Neural cell (in vitro differentiated cells): ENCODE data around the gene ITGB6. TPM values are rescaled to one million over a fixed set of nuclear protein-coding genes. Genes with fewer than 3 reads are reported as not detected.

Source experiments
- H2AFZ ChIP-seq: fragments of 200-600, 300-800 bp; sonication (generic), shearing (Covaris generic); 2 replicates; pipeline ENCODE4 v1.6.0; 2014; ENCODE audit warnings: low read depth, mild to moderate bottlenecking, antibody characterized with exemption, low read length, moderate library complexity
- H3F3A ChIP-seq: fragments of 200-600 bp; shearing (Covaris generic); 2 replicates; pipeline ENCODE4 v1.6.1; 2016; ENCODE audit warnings: mild to moderate bottlenecking, moderate library complexity, mixed read lengths, antibody characterized with exemption, low read length; ENCODE audit not compliant: insufficient read depth, poor library complexity, severe bottlenecking
- H3K27ac ChIP-seq: fragments of 200-600, 300-800 bp; sonication (generic), shearing (Covaris generic); 2 replicates; pipeline ENCODE4 v1.5.1; 2014; ENCODE audit warnings: mild to moderate bottlenecking, low read length, moderate library complexity
- H3K27me3 ChIP-seq: fragments of 300-800, 200-600 bp; sonication (generic), shearing (Covaris generic); 2 replicates; pipeline ENCODE4 v1.6.0; 2014; ENCODE audit warnings: mild to moderate bottlenecking, low read depth, low read length, moderate library complexity; ENCODE audit not compliant: insufficient read depth
- H3K36me3 ChIP-seq: fragments of 300-800, 200-600 bp; sonication (generic), shearing (Covaris generic); 2 replicates; pipeline ENCODE4 v1.5.1; 2014; ENCODE audit warnings: mild to moderate bottlenecking, antibody characterized with exemption, low read length, moderate library complexity; ENCODE audit not compliant: insufficient read depth
- H3K4me2 ChIP-seq: fragments of 300-800, 200-600 bp; sonication (generic), shearing (Covaris generic); 2 replicates; pipeline ENCODE4 v1.6.0; 2014; ENCODE audit warnings: mild to moderate bottlenecking, low read length
- H3K4me3 ChIP-seq: fragments of 300-800, 200-600 bp; sonication (generic), shearing (Covaris generic); 2 replicates; pipeline ENCODE4 v1.5.1; 2014; ENCODE audit warnings: mild to moderate bottlenecking, low read length, moderate library complexity
- H3K79me2 ChIP-seq: fragments of 200-600 bp; shearing (Covaris generic); replicated peaks from 2 replicates; pipeline ENCODE4 v1.6.0; 2014; ENCODE audit warnings: mild to moderate bottlenecking, low read length, moderate library complexity; ENCODE audit not compliant: insufficient read depth
- H3K9ac ChIP-seq: fragments of 300-800, 200-600 bp; sonication (generic), shearing (Covaris generic); 2 replicates; pipeline ENCODE4 v1.6.1; 2016; ENCODE audit warnings: mild to moderate bottlenecking, low read length, mixed read lengths
- H3K9me2 ChIP-seq: fragments of 200-600 bp; shearing (Covaris generic); 2 replicates; pipeline ENCODE4 v1.6.1; 2016; ENCODE audit warnings: mild to moderate bottlenecking, low read length, mixed read lengths; ENCODE audit not compliant: insufficient read depth
- H3K9me3 ChIP-seq: fragments of 200-600, 300-800 bp; sonication (generic), shearing (Covaris generic); 2 replicates; pipeline ENCODE4 v1.6.1; 2016; ENCODE audit warnings: mild to moderate bottlenecking, mixed run types, low read length, moderate library complexity, mixed read lengths
- H4K20me1 ChIP-seq: fragments of 200-600 bp; shearing (Covaris generic); 2 replicates; pipeline ENCODE4 v1.6.1; 2016; ENCODE audit warnings: mild to moderate bottlenecking, mixed run types; ENCODE audit not compliant: insufficient read depth
- CTCF ChIP-seq: fragments of 450-650 bp; IDR thresholded peaks from 2 replicates; pipeline ENCODE4 v1.5.1; 2014; ENCODE audit warnings: antibody characterized with exemption, mild to moderate bottlenecking, moderate library complexity; ENCODE audit not compliant: poor library complexity, severe bottlenecking
- EP300 ChIP-seq: fragments of 450-650 bp; conservative IDR thresholded peaks from 2 replicates; pipeline ENCODE4 v1.6.1; 2014; ENCODE audit warnings: antibody characterized with exemption, mild to moderate bottlenecking, moderate library complexity; ENCODE audit not compliant: poor library complexity, severe bottlenecking
- EZH2 ChIP-seq: fragments of 200-600, 300-800 bp; shearing (Covaris generic), sonication (generic); IDR thresholded peaks from 2 replicates; pipeline ENCODE4 v1.6.1; 2014; ENCODE audit warnings: antibody characterized with exemption, low read length, borderline replicate concordance, mild to moderate bottlenecking; ENCODE audit not compliant: insufficient read depth, poor library complexity, severe bottlenecking
- MXI1 ChIP-seq: fragments of 450-650 bp; conservative IDR thresholded peaks from 2 replicates; pipeline ENCODE4 v1.6.1; 2014; ENCODE audit warnings: antibody characterized with exemption, mild to moderate bottlenecking; ENCODE audit not compliant: poor library complexity, severe bottlenecking
- POLR2AphosphoS5 ChIP-seq: IDR thresholded peaks from 2 replicates; pipeline ENCODE4 v1.6.1; 2012
- RAD21 ChIP-seq: fragments of 450-650 bp; conservative IDR thresholded peaks from 2 replicates; pipeline ENCODE4 v1.6.1; 2014; ENCODE audit warnings: antibody characterized with exemption, mild to moderate bottlenecking, moderate library complexity
- SMC3 ChIP-seq: fragments of 450-650 bp; conservative IDR thresholded peaks from 2 replicates; pipeline ENCODE4 v1.6.1; 2014; ENCODE audit warnings: antibody characterized with exemption, mild to moderate bottlenecking, moderate library complexity; ENCODE audit not compliant: poor library complexity
- TAF1 ChIP-seq: IDR thresholded peaks from 2 replicates; pipeline ENCODE4 v1.6.1; 2012; ENCODE audit warnings: low read depth
- polyA plus RNA-seq: library from polyadenylated mRNA; depleted of rRNA; stranded (reverse); fragments of >200 nt; gene quantifications from 2 replicates; pipeline ENCODE4 v1.2.3, GENCODE V29; 2014
- TF ChIP-seq, protein P1 (sequence below): IDR thresholded peaks from 2 replicates; pipeline ENCODE4 v1.6.1; 2012; ENCODE audit warnings: borderline replicate concordance

The ITGB6 gene
- polyA plus RNA-seq, 1 donor from 2014 or later: 8.3 TPM

DNA sequence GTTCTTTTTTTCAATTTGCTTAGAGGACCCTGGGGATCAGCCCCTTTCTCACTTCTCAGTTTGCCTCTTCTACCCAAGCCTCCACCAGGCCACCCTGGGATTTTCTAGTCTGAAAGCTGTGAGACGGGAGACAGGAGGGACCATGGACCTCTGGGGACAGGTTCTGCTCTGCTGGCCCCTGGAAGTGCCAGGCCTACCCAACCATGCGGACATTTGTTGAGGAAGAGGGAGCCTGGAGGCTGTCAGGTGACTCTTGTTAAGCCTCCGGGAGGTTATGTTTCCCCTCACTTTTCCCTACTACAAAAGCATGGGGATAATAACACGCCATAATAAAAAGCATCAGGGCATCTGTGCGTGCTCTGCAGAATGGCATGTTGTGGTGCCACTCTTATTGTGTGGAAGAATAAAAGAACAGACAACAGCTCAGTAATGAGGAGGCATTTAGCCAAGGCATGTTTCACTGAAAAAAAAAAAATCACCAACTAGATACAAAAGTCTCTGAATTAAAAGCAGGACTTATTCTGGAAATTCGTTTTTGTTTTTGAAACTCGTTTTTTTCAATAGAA, 89.3 kb downstream of the ITGB6 start:
- no peak overlapping the region for H2AFZ ChIP-seq
- no peaks in the 10 kb centered on the region for H3K9me3 ChIP-seq

GRCh38 chr2:160109939-160110673, 90.0 kb downstream of the ITGB6 start:
- Histone ChIP-seq H3K9ac (no peak overlapping the region), H3F3A (no peaks in the 10 kb centered on the region), H3K79me2 (no peaks in the 10 kb centered on the region), H3K27ac (no peak overlapping the region), H3K9me2 (no peaks in the 10 kb centered on the region), H3K27me3 (no peaks in the 10 kb centered on the region), H3K4me3 (no peak overlapping the region), H4K20me1 (no peaks in the 10 kb centered on the region), H3K36me3 (no peaks in the 10 kb centered on the region), H3K9me3 (no peaks in the 10 kb centered on the region), H3K4me2 (no peak overlapping the region), H2AFZ (no peak overlapping the region)
- TF ChIP-seq POLR2AphosphoS5: no peak
- peak; percentile 59 for TF ChIP-seq SMC3
- TF ChIP-seq RAD21: peak; percentile 68
- peak; percentile 59 for TF ChIP-seq CTCF
- no peak for TF ChIP-seq TAF1

More for the DNA sequence above, 89.3 kb downstream of the ITGB6 start:
- Histone ChIP-seq H3K27ac (no peak overlapping the region), H3K9me2 (no peaks in the 10 kb centered on the region), H3K4me3 (no peak overlapping the region), H3K4me2 (no peak overlapping the region), H3K36me3 (no peaks in the 10 kb centered on the region), H3F3A (no peaks in the 10 kb centered on the region), H3K79me2 (no peaks in the 10 kb centered on the region), H4K20me1 (no peaks in the 10 kb centered on the region), H3K9ac (no peak overlapping the region), H3K27me3 (no peaks in the 10 kb centered on the region)
- TF ChIP-seq CTCF (no peak), EP300 (no peak), SMC3 (no peak), RAD21 (no peak), MXI1 (no peak), TAF1 (no peak)

GRCh38 chr2:160109243-160109642, 90.8 kb downstream of the ITGB6 start:
- no peaks in the 10 kb centered on the region for H3K79me2 ChIP-seq

More at GRCh38 chr2:160109243-160109642, 90.8 kb downstream of the ITGB6 start:
- Histone ChIP-seq H2AFZ (no peak overlapping the region), H3K9ac (no peak overlapping the region), H3K36me3 (no peaks in the 10 kb centered on the region), H3K9me2 (no peaks in the 10 kb centered on the region), H3K9me3 (no peaks in the 10 kb centered on the region), H3K4me2 (no peak overlapping the region), H3K27me3 (no peaks in the 10 kb centered on the region), H3F3A (no peaks in the 10 kb centered on the region), H4K20me1 (no peaks in the 10 kb centered on the region), H3K4me3 (no peak overlapping the region), H3K27ac (peak overlapping the region; percentile 2)
- TF ChIP-seq EZH2: no peak
- TF ChIP-seq POLR2AphosphoS5: no peak
- no peak for TF ChIP-seq SMC3
- TF ChIP-seq CTCF: no peak
- no peak for TF ChIP-seq MXI1
- no peak for TF ChIP-seq EP300
- TF ChIP-seq TAF1: no peak
- TF ChIP-seq, protein P1, sequence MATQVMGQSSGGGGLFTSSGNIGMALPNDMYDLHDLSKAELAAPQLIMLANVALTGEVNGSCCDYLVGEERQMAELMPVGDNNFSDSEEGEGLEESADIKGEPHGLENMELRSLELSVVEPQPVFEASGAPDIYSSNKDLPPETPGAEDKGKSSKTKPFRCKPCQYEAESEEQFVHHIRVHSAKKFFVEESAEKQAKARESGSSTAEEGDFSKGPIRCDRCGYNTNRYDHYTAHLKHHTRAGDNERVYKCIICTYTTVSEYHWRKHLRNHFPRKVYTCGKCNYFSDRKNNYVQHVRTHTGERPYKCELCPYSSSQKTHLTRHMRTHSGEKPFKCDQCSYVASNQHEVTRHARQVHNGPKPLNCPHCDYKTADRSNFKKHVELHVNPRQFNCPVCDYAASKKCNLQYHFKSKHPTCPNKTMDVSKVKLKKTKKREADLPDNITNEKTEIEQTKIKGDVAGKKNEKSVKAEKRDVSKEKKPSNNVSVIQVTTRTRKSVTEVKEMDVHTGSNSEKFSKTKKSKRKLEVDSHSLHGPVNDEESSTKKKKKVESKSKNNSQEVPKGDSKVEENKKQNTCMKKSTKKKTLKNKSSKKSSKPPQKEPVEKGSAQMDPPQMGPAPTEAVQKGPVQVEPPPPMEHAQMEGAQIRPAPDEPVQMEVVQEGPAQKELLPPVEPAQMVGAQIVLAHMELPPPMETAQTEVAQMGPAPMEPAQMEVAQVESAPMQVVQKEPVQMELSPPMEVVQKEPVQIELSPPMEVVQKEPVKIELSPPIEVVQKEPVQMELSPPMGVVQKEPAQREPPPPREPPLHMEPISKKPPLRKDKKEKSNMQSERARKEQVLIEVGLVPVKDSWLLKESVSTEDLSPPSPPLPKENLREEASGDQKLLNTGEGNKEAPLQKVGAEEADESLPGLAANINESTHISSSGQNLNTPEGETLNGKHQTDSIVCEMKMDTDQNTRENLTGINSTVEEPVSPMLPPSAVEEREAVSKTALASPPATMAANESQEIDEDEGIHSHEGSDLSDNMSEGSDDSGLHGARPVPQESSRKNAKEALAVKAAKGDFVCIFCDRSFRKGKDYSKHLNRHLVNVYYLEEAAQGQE: no peak
- no peak for TF ChIP-seq RAD21
